ENCODE data around the gene SLC12A5. TPM values are rescaled to one million over a fixed set of nuclear protein-coding genes. Genes with fewer than 3 reads are reported as not detected.

SLC12A5 gene
- total and polyA plus RNA-seq, 3 donors from 2014 or later, result 5.5 to 15.5 (median 9.2) TPM

GRCh38 chr20:46073443-46073842 lies 44.4 kb downstream of the SLC12A5 start:
- WGBS, 2 donors, result 80 to 84% methylated on average over 3 of the region's 3 CpGs
- no peaks in the 10 kb centered on the region for H3K4me1 ChIP-seq
- no peaks in the 10 kb centered on the region for H3K9me3 ChIP-seq
- TF ChIP-seq POLR2A (IDR thresholded peaks at IDR 0.05) (no peak), CTCF (IDR thresholded peaks at IDR 0.05) (no peak)
- H3K36me3 ChIP-seq (ENCODE audit: low read depth, missing control alignments), result no peaks in the 10 kb centered on the region
- no peaks in the 10 kb centered on the region for H3K27me3 ChIP-seq
- DNase-seq, result no peak
- intact Hi-C loops (cut with DNase I; ENCODE audit: low total_unique reads), result no loop called here
- no peak overlapping the region for H3K4me3 ChIP-seq
- H3K27ac ChIP-seq, result no peak overlapping the region

DNA sequence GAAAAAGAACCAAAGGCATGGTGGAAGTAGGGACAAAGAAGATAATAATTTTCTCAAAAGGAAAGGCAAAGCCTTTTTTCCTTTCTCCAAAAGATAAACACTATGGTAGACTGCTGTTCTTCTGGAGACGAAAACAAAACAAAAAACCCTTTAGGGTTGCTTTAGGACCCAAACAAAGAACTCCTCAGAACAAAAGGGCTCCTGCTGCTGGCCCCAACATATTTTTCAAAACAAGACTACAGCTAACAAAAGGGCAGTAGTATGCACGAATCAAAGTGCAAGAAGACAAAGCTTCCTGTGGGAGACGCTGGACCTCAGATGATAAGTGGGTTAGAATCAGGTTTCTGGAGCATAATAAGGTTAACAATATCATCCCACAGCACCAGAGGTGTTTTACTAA lies 45.0 kb downstream of the SLC12A5 start:
- no peaks in the 10 kb centered on the region for H3K4me1 ChIP-seq
- TF ChIP-seq POLR2A (IDR thresholded peaks at IDR 0.05) (no peak), CTCF (IDR thresholded peaks at IDR 0.05) (no peak)
- no peaks in the 10 kb centered on the region for H3K9me3 ChIP-seq
- intact Hi-C loops (cut with DNase I; ENCODE audit: low total_unique reads), result no loop called here
- H3K36me3 ChIP-seq (ENCODE audit: low read depth, missing control alignments), result no peaks in the 10 kb centered on the region
- H3K27me3 ChIP-seq, result no peaks in the 10 kb centered on the region
- no peak for DNase-seq
- H3K27ac ChIP-seq, result no peak overlapping the region
- H3K4me3 ChIP-seq, result no peak overlapping the region
- WGBS, 2 donors, result 63 to 64% methylated on average over 3 of the region's 3 CpGs

DNA sequence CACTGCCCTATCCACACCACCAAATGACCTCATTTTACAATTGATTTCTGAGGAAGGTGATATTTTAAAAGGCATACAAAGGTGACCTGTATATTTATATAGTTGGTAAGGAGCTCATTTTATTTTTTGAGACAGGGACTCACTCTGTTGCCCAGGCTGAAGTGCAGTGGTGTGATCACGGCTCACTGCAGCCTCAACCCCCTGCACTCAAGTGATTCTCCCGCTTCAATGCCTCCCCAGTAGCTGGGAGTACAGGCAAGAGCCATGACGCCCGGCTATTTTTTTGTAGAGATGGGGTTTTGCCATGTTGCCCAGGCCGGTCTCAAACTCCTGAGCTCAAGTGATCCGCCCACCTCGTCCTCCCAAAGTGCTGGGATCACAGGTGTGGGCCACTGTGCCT lies 47.8 kb downstream of the SLC12A5 start:
- H3K4me3 ChIP-seq, result no peak overlapping the region
- H3K9me3 ChIP-seq, result no peaks in the 10 kb centered on the region
- no peaks in the 10 kb centered on the region for H3K36me3 ChIP-seq (ENCODE audit: low read depth, missing control alignments)
- WGBS, 2 donors, result 88 to 89% methylated on average over 7 of the region's 7 CpGs
- TF ChIP-seq CTCF (IDR thresholded peaks at IDR 0.05) (no peak), POLR2A (IDR thresholded peaks at IDR 0.05) (no peak)
- H3K27ac ChIP-seq, result no peak overlapping the region
- no peaks in the 10 kb centered on the region for H3K27me3 ChIP-seq
- intact Hi-C loops (cut with DNase I; ENCODE audit: low total_unique reads), result no loop called here
- H3K4me1 ChIP-seq, result no peaks in the 10 kb centered on the region
- DNase-seq, result no peak

DNA sequence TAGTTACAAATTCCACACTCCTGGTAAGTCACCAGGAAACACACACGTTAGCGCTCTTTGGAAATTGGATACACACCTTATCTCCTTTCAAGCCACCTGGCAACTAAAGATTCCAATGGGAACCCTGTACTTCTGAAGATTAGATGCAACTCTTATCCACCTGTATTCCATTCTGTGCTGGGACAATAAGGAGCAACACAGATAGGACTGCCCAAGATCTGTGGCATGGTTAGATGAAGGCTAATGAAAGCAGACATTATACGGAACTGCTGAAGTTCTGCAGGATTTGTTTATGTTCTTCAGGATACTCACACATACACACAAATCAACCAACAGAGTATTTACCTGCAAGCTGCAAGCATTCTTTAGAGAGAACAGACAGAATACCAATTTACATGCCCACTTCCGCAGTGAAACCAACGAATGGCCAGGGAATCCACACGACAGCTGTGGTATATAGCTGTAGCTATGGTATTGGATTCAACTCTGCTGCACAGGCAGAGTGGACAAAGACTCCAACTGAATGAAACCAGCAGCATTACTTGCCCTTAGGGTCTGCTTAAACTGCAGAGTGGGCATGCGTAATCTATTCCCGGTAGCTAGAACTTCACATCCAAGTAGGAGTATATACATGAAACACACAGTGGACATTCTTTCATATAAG lies 48.8 kb downstream of the SLC12A5 start:
- TF ChIP-seq CTCF (IDR thresholded peaks at IDR 0.05), result no peak
- no peak for TF ChIP-seq POLR2A (IDR thresholded peaks at IDR 0.05)
- no peaks in the 10 kb centered on the region for H3K36me3 ChIP-seq (ENCODE audit: low read depth, missing control alignments)
- no peaks in the 10 kb centered on the region for H3K4me1 ChIP-seq
- WGBS, 2 donors, result 93 to 98% methylated on average over 8 of the region's 8 CpGs
- H3K27me3 ChIP-seq, result no peaks in the 10 kb centered on the region
- no peak overlapping the region for H3K27ac ChIP-seq
- DNase-seq, result no peak
- H3K4me3 ChIP-seq, result no peak overlapping the region
- no peaks in the 10 kb centered on the region for H3K9me3 ChIP-seq
- intact Hi-C loops (cut with DNase I; ENCODE audit: low total_unique reads), result no loop called here

GRCh38 chr20:46078954-46079353 lies 49.9 kb downstream of the SLC12A5 start:
- Histone ChIP-seq H3K27ac (no peak overlapping the region), H3K4me3 (no peak overlapping the region), H3K9me3 (no peaks in the 10 kb centered on the region), H3K36me3 (ENCODE audit: low read depth, missing control alignments) (no peaks in the 10 kb centered on the region), H3K27me3 (no peaks in the 10 kb centered on the region), H3K4me1 (peaks cover 9% of the 10 kb centered on the region)
- 79 to 81% methylated on average over 6 to 7 of the region's 7 CpGs for WGBS, 2 donors
- intact Hi-C loops (cut with DNase I; ENCODE audit: low total_unique reads), result no loop called here
- TF ChIP-seq CTCF (IDR thresholded peaks at IDR 0.05), result no peak
- no peak for TF ChIP-seq POLR2A (IDR thresholded peaks at IDR 0.05)
- DNase-seq, result no peak
